ENCODE data around the gene TH.

Gene TH

DNA sequence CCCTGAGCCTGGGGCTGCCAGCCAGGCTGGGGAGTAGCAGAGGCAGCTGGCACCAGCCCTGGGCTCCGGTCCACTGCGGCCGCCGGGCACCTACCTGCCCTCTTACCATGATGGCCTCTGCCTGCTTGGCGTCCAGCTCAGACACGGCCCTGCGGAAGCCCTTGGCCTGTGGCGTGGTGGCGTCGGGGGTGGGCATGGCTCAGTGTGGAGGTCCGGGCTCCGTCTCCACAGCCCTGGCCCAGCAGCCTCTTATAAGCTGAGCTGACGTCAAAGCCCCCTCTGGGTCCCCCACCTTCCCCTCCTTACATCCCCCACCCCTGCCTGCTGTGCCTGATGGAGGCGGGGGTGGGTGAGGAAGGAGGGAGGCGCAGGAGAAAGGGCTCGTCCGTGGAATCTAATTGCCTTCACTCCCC is at the start of gene TH:
TSS of gene TH (minus strand) at position 225 of the 413 bp plus-strand sequence. CDS start at position 196, 29 bp downstream.
- DNase-seq = no peak

DNA sequence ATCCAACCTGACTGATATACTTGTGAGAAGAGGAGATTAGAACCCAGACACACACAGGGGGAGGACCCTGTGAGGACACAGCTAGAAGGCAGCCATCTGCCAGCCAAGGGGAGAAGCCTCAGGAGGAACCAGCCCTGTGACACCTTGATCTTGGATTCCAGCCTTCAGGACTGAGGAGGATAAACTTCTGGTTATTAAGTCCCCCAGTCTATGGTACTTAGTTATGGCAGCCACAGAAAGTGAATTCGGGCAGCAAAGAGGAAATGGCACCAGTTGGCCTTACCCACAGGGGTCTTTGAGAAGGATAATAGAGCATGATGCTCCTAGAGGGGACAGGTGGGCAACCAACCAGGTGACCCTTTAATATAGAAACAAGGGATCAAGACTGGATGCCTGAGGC is 49.4 kb upstream of the TH start:
- no peak for DNase-seq

DNA sequence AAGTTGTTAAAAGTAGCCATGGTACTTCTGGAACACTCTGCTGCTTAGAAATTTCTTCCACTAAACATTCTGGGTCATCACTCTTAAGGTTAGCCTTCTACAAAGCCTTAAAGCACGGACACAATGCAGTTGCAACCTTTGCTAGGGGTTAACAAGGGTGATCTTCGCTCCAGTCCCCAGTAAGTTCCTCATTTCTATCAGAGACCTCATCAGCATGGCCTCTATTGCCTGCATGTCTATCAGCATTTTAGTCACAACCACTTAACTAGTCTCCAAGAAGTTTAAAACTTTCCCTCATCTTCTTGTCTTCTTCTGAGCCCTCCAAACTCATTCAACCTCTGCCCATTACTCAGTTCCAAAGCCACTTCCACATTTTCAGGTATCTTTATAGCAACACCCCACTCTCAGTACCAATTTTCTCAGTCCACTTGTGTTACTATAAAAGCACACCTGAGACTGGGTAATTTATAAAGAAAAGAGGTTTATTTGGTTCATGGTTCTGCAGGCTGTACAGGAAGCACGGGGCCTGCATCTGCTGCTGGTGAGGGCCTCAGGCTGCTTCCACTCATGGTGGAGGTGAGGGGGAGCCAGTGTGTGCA is 48.7 kb upstream of the TH start:
- no peak for DNase-seq

DNA sequence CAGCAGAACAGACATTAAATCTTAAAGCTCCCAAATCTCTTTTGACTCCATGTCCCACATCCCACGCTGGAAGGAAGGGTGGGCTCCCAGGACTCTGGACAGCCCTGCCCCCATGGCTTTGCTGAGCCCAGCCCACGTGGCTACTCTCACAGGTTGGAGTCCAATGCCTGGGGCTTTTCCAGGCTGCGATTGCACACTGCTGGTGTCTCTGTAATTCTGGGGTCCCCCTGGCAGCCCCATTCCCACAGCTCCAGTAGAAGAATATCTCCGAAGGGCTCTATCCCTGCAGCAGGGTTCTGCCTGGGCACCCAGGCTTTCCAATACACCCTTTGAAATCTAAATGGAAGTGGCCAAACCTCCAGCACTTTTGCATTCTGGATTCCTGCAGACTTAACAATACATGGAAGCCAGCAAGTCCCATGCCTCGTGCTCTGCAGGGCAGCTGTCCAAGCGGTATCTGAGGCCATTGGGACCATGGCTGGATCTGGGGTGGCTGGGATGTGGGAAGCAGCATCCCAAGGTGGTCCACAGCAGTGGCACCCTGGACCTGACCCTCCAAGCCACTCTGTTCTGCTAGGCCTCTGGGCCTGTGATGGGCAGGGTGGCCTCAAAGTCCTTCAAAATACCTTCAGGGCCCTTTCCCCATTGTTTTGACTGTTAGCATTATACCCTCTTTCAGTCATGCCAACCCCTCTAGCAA is 47.9 kb upstream of the TH start:
- no peak for DNase-seq

DNA sequence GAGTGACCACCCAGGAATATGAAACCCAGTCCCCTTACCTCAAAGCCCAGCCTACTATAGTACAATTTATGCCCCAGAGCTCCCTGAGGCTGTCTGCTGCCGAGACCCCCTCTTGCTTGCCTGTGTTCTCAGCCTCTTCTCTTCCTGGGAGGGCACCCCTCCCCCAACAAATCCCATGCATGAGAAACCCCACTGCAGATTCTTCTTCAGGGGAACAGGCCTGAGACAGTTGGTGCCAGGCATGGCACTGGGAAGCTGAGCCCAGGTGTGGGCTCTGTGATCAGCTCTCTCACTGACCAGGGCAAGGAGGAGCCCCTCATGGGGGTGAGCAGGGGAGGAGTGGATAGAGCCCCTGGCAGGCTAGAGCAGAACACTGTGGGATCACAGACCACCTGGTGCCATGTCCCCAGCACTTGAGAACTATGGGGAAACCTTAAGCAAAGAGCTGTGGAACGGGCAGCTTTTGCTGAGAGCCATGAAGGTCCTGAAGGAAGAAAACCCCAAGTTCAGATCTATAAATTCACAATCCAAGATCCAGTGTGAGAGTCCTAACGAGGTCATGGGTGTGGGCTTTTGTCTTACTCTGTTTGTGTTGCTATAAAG is 46.5 kb upstream of the TH start:
- DNase-seq = no peak

DNA sequence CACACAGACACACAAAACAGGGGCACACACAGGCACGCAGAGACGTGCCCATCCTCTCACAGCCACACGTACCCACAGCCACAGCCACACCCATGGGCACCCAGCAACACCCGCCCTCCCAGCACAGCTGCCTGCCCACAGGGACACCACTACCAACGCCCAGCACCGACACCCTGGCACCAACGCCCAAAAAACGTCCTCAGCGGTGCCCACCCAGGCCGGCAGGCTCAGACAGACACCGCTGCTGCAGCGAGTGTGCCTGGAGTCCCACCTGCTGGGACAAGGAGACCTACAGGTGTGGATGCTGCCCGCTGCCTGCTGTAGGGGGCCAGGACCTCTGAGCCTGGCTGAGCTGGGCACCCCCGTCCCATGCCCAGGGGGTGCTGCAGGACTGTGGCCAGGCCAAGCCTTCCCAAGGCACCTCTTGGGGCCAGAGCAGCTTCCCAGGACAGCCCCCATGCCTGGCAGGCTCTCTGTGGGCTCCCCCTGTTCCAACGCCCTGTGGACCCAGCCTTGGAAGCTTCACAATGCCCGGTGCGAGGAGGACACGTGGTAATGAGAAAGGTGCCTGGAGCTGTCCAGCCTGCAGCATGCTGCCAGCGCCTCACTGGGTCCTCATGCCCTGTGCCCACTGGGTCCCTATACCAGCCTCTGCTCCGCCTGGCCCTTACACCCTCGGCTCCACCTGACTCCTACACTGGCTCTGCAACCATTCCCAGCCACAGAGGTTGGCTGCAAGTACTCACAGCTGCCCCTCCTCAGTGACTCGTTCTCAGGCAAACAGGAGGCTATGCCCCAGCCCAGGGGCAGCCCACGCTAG is 45.8 kb upstream of the TH start:
- peak; percentile 42 for DNase-seq

DNA sequence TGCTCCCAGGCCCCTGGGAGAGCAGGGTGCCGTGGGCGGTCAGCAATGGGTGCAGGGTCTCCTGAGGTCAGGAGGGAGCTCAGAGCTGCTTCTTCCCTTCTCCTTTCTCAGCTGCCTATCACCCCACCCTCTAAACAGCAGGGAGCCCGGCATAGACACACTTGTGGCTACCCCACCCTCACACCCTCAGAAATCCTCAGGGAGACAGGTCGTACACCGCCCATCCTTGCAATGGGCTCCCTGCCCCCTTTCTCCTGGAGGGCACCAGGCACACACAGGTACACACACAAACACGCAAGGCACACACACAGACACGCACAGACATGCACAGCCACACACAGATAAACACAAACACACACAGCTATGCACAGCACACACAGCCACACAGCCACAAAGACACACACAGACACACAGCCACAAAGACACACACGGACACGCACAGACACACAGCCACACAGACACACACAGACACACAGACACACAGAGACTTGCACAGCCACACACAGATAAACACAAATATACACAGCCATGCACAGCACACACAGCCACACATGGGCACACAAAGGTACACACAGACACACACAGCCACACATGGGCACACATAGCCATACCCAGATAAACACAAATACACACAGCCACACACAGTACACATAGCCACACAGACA is 44.9 kb upstream of the TH start:
- no peak for DNase-seq

DNA sequence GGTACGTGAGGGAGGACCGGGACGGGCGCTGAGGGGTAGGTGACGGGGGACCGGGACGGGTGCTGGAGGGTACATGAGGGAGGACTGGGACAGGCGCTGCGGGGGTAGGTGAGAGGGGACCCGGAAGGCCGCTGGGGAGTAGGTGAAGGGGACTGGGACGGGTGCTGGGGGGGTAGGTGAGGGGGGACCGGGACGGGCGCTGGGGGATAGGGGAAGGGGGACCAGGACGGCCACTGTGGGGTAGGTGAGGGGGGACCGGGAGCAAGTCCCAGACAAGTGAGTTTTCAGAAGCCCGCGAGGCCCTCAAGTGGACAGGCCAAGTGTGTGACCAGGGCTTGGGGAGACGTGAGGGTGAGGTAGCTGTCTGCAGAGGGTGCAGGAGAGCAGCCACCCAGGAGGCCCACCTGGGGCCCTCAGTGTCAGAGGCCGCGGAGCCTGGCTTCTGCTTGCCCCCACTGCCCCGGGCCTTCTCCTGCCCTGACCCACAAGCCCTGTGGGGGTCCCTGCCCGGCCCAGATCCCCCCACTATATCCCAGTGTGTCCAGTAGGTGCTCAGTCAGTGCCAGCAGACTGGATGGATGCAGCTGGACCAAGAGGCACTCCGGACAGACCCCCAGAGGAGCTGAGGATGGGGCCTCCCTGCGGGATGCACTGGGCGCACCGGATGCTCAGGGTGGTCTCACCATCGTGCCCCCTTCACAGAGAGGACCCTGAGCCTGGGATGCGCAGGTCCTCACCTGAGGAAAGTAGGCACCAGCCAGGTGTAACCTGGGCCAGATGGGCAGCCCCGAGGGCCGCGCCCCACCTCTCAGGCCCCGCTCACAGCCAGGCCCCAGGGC is 44.2 kb upstream of the TH start:
- DNase-seq = no peak

DNA sequence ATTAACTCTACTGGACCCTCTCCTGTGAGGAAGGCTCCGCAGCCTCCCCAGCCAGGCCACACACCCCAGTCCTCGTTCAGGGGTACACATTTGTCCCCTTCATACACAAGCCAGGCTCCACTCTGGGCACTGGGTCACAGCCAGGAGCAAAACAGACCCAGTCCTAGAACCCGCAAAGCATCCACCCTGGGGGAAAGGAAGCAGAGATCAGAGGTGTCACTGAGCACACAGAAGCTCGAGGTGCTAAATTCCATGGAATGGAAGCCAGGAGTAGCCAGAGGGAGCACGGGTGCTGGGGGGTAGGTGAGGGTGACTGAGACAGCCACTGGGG is 43.6 kb upstream of the TH start:
- DNase-seq = no peak

DNA sequence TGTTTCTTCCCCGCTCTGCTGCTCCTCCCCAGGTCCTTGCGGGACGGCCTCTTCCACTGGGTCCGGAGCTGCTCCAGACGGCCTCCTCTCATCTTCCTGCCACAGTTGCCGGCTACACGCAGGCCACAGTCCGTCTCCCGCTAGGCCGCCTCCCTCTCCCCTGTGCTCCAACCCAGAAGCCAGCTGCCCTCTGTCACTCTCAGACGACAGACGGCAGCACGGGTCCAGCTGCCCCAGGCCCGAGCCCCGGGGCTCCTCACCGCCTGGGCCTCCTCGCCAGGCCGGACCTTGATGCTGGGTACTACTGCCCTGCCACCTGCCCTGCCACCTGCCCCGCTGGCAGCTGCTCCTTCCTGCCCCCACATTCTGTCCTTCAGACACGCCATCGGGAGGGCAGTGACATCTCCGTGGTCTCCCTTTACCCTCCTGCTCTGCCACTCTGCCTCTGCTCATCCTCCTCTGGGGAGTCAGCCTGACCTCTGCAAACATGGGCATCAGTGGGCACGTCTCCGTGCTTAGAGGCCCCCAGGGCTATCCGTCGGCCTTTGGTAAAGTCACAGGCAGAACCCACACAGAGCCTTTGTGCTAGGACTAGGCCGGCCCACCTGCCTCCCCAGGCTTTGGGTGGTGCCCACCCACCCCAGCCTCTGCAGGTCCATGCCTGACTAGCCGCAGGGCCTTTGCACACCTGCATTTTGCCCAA is 43.1 kb upstream of the TH start:
- no peak for DNase-seq

DNA sequence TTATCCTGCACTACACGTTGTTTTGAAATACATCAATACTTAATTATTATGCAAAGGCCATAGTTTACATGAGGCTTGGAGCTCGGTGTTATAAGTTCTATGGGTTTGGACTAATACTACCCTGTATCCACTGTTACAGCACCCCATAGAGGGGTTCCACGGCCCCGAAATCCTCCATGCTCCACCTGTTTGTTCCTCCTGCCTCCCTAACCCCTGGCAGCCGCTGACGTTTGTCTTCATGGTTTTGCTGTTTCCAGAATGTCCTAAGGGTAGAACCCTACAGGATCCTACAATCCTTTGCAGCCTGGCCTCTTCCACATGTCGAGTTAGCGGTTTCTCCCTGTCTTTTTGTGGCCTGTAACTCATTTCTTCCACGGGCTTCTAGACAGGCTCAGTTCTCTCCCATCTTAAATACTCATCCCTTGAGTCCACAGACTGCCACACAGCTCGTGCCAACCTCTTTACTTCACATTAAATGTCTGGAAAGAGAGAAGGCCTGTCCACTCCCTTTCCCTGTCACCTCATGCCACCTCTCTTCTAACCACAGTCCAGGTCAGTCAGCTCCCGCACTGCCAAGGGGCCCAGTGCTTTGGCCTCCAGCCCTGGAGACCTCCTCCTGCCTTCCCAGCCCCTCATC is 42.4 kb upstream of the TH start:
- DNase-seq = no peak

DNA sequence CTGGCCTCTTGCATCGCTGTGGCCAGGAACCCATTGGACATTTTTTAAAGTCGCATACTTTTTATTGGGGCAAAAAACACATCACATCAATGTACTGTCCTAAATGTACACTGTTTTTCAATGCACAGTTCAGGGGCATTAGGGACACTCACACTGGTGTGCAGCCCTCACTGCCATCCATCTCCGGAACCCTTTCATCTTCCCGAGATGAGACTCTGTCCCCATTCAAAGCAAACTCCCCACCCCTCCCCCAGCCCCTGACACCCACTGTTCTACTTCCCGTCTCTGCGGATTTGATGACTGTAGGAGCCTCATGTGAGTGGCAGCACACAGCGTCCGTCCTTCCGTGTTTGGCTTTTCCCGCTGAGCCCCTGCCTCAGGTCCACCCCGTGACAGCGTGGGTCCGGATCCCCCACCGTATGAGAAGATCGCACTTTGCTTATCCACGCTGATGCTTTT is 41.8 kb upstream of the TH start:
- peak; percentile 36 for DNase-seq

DNA sequence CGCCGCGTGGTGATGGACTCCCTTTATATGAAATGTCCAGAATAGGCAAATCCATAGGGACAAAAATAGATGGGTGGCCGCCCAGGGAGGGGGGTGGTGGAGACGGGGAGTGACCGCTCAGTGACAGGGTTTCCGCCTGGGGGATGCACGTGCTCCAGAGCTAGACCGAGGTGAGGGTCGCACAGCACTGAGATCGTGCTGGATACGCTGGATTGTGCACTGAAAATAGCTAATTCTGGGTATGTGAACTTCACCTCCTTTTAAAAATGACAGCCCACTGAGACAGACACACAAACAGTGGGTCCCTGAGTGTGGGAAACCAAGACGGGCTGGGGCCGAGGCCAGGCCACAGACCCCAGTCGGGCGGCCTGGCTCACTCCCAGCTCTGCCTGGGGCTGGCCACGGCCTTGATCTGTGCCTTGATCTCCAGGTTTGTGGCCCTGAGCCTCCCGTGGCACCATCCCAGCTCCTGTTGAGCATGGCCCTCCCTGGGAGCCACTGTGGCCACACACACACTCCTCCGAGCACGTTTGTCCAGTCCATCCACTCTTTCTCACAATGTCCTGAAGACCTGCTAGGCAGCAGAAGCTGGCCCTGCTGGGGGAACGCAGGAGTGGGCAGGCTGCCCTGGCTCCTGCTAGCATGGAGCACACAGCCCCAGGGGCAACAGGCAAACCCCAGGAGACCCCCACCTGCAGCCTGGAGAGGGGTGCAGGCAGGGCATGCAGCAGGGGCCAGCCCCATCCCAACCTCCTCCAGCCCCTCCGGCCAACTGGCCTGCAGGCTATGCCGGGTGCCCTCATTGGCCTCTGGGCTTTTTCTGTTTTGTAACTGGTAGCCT is 41.0 kb upstream of the TH start:
- no peak for DNase-seq

DNA sequence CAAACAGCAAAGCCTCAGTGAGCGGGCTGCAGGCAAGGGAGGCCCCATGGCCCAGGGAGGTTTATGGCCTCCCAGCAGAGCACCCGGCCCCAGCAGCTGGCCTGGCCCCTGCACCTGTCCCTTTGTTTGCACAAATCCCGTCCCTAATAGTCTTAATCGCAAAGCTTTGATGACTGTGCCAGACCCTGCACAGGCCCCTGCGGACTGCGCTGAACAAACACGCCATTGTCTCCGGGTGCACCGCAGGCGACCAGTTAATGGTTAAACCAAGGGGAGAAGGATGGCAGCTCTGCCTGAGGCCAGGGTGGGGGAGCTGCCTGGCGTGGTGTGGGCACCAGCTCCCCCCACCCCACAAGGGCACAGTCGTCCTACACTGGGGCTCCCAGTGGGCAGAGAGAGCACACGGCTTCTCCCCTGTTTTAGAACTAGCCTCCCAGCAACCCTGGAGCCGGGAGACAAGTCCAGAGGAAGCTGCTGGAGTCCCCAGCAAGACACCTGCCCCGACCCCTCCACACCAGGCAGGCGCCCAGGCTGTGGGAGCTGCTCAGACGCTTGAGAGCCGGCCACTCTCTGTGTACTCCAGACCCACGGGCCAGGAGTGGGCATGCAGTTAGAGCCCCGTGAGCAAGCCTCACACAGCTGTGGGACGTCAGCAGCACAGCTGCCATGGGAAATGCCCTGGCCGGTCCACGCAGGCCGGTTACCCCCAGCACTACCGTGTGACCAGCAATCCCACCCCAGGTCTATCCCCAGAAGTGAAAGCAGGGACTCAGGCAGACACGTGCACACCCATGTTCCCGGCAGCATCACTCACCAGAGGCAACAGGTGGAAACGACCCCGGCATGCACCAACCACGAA is 39.7 kb upstream of the TH start:
- DNase-seq = no peak

DNA sequence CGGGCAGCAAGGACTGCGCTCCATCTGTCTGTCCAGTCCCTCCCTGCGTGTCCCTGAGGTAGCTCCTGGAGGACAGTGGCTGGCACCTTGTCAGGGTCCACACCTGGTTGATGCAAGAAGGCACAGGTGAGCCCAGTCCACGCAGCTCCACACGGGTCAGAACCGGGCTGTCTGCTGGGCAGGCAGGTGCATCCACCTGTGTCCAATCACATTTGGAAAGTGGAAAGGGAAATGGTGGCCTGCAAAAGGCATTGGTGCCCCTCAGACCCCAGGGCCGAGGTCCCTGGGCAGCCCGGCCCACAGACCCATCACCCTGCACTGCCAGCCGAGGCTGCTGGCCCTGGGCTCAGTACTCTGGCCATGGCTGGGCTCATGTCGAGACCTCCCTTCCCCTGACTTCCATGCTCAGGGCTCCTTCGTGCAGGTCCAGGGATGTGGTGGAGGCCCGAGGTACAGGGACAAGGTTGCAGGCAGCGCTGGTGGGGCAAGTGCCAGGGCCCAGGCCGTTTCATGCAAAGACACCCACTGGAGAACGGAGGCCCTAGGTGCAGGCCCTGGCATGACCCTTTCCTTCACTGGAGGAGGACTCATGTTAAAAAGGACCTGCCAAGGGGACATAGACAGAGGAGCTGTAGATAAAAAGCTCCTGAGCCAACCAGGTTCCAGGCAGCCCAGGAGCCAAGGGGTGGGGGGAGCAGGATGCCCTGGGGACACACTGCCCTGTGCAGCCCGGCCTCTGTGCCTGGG is 38.9 kb upstream of the TH start:
- DNase-seq = no peak

DNA sequence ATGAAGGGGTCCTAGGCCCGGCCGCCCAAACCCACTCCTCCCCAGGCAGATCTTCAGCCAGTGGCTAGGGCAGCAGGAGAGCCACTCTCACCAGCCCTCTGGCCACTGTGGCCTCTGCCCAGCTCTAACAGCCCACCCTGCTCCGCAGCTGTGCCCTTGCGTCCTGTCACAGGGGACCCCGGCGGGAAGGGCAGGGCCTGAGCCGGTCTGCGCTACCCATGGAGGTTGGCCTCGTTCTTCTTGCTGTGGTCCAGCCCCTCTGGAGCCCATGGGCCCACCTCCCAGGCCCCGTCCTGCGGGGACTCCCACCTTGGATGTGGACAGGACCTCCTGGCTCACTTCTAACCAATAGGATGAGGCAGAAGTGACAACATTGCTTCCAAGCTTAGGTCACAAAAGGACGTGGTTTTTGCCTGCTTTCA is 38.3 kb upstream of the TH start:
- DNase-seq = no peak

DNA sequence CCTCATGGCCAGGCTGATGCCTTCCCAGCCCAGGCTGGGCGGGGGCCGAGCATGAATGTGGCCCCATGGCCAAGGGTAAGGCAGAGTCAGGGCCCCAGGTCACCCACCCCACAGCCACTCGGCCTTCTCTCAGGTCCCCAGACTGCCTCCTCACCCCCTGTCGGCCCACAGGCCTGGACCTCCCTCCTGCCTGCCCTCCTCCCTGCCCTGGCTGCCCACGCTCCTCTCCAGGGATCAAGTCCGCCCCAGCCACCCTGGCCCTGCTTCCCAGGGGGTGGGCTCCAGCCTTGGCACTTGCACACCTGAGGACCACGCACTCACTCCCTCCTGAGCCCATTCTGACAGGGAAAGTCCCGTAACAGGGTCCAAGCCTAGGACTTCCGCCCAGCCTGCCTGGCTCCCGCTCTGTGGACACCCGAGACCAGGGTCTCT is 37.8 kb upstream of the TH start:
- DNase-seq = no peak

DNA sequence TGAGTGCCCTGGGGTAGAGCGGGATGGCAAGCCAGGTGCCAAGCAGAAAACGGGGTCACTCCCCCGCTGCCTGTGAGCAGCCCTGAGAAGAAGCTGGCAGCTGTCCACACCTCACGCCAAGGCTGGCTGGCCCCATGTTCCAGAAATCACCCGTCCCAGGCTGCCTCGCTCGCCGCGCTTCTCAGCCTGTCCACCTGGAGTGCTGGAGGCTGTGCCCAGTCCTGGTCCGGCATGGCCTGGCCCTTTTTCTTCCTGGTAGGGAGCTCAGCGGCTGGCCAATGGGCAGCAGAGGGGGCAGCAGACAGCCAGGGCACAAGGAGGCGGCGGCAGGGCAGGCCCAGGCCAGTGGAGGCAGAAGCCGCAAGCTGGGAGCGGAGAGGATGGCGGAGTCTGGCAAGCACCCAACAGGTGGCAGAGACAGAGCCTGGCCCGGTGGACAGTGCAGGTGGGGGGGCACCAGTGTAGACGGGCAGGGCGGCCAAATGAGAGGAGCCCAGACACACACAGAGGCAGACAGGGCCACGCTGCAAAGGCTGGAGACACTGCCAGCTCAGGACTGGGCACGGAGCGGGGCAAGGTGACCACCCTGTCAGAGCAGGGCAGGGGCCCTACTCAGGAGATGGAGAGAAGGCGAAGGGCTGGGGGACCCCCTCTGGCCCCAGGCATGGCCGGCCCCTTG is 37.2 kb upstream of the TH start:
- DNase-seq = no peak
